ENCODE measurements around the gene ROGDI.

The ROGDI gene

GRCh38 chr16:4801962-4802658, at the start of gene ROGDI:
Gene ROGDI, minus strand, starts transcription at chr16:4802633. Its CDS starts 62 bp downstream, at chr16:4802571.
- FAIRE-seq = peak; percentile 65

GRCh38 chr16:4850211-4850610, 47.8 kb upstream of the ROGDI start:
- DNase-seq (ENCODE audit: low spot score) (no peak), FAIRE-seq (no peak)

More at GRCh38 chr16:4801962-4802658, at the start of gene ROGDI:
- peak; percentile 83 for DNase-seq (ENCODE audit: low spot score)

GRCh38 chr16:4847774-4848587, 45.5 kb upstream of the ROGDI start:
- DNase-seq (ENCODE audit: low spot score) (peak; percentile 41), FAIRE-seq (no peak)

GRCh38 chr16:4846901-4847773, 44.7 kb upstream of the ROGDI start, which contains the start of the genes GLYR1 and UBN1:
Gene GLYR1, minus strand, starts transcription at chr16:4847288. Its CDS starts 23 bp downstream, at chr16:4847265.
Gene UBN1, plus strand, starts transcription at chr16:4847481. Its CDS starts 5,437 bp downstream, at chr16:4852918.
- DNase-seq (ENCODE audit: low spot score) = peak; percentile 99
- peak; percentile 83 for FAIRE-seq

- DNase-seq (ENCODE audit: low spot score) = peak; percentile 18
Measured at GRCh38 chr16:4846503-4846900, 44.1 kb upstream of the ROGDI start.

GRCh38 chr16:4840984-4841383, 38.6 kb upstream of the ROGDI start:
- DNase-seq (ENCODE audit: low spot score) = no peak

More at GRCh38 chr16:4846503-4846900, 44.1 kb upstream of the ROGDI start:
- FAIRE-seq = no peak

GRCh38 chr16:4839942-4840341, 37.5 kb upstream of the ROGDI start:
- DNase-seq (ENCODE audit: low spot score) (no peak), FAIRE-seq (no peak)

More at GRCh38 chr16:4840984-4841383, 38.6 kb upstream of the ROGDI start:
- FAIRE-seq = no peak

- no peak for FAIRE-seq
- no peak for DNase-seq (ENCODE audit: low spot score)
Measured at GRCh38 chr16:4837733-4838501, 35.5 kb upstream of the ROGDI start.

GRCh38 chr16:4836727-4837126, 34.3 kb upstream of the ROGDI start:
- DNase-seq (ENCODE audit: low spot score) (no peak), FAIRE-seq (no peak)

GRCh38 chr16:4833584-4833983, 31.2 kb upstream of the ROGDI start:
- DNase-seq (ENCODE audit: low spot score) (no peak), FAIRE-seq (no peak)

- FAIRE-seq = no peak
- DNase-seq (ENCODE audit: low spot score) = no peak
Measured at GRCh38 chr16:4832698-4833343, 30.4 kb upstream of the ROGDI start.

GRCh38 chr16:4831616-4832015, 29.2 kb upstream of the ROGDI start:
- no peak for FAIRE-seq

GRCh38 chr16:4830408-4830807, 28.0 kb upstream of the ROGDI start:
- no peak for DNase-seq (ENCODE audit: low spot score)
- FAIRE-seq = no peak

More at GRCh38 chr16:4831616-4832015, 29.2 kb upstream of the ROGDI start:
- no peak for DNase-seq (ENCODE audit: low spot score)

- DNase-seq (ENCODE audit: low spot score) (no peak), FAIRE-seq (no peak)
Measured at GRCh38 chr16:4828567-4829321, 26.3 kb upstream of the ROGDI start.

GRCh38 chr16:4826980-4827379, 24.5 kb upstream of the ROGDI start:
- DNase-seq (ENCODE audit: low spot score) (no peak), FAIRE-seq (no peak)

GRCh38 chr16:4826526-4826925, 24.1 kb upstream of the ROGDI start:
- no peak for DNase-seq (ENCODE audit: low spot score)
- FAIRE-seq = no peak

- DNase-seq (ENCODE audit: low spot score) = no peak
- peak; percentile 40 for FAIRE-seq
Measured at GRCh38 chr16:4825196-4825595, 22.8 kb upstream of the ROGDI start.

GRCh38 chr16:4820652-4821051, 18.2 kb upstream of the ROGDI start:
- DNase-seq (ENCODE audit: low spot score) (no peak), FAIRE-seq (no peak)

GRCh38 chr16:4814542-4815173, 12.2 kb upstream of the ROGDI start:
- DNase-seq (ENCODE audit: low spot score) (no peak), FAIRE-seq (no peak)

Data from urothelium cell line (cell line).